ENCODE data around the gene AGO1.
A peak's percentile ranks its signal among the peaks of the same experiment; 100 is the strongest.
"Not testable (repeated sequence)": the region's sequence is repeated elsewhere in the genome, so short reads cannot be mapped to it uniquely, and the experiment has no call there.

Gene AGO1

DNA sequence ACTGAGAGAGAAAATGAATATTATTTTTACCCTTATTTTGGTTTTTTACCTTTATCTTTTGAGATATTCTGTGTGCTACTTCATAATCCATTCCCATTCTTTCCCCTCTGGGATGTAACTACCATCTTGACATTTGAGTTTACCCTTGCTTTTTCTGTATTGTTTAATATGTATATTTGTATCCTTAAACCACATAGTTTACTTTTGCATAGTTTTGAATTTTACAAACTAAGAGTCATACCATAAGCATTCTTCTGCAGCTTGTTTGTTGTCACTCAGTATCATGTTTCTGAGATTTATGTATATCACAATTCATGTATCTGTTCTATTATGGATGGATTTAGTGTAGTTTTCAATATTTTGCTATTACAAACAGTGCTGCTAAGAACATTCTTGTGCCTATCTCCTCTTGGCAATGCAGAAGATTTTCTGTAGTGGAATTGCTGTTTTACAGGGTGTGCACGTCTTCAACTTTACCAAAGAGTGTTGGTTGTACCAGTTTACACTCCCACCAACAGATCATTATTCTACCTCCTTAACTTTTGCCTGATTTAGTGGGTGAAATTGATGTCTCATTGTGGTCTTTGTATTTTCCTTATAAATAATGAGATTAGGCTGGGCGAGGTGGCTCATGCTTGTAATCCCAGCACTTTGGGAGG lies 12.2 kb upstream of the AGO1 start:
- DNase-seq = no peak

DNA sequence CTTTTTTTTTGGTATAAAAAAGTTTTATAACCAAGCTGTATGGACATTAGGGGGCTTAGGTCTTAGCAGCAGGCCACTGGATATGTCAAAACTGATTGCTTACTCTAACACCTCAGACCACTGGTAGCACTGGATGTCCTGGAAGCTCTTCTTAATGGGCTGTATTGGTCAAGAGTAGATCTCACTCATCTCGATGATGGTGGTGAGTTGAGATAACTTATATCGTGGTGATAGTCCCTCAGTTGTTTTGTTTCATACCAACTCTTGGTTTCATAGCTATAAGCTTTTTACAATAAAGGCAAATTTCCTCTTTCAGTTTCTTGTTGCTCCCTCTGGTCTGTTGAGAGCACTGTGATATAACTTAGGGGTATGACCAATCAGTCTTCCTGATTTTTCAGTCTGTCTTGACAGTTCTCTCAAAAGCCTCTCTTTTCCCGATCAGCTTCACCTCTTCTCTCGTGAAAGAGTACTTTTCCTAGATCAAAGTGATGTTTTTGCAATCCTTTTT lies 9.7 kb upstream of the AGO1 start:
- DNase-seq = no peak

DNA sequence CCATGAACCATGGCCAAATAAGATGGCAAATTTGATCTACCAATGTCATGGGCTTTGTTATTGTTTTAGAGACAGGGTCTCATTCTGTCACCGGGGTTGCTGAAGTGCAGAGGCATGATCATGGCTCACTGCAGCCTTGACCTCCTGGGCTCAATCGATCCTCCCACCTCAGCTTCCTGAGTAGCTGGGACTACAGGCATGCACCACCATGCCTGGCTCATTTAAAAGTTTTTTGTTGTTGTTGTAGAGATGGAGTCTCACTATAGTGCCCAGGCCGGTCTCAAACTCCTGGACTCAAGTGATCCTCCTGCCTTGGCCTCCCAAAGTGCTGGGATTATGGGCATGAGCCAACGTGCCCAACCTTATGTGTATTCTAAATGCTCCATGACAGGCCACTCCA lies 8.9 kb upstream of the AGO1 start:
- not testable (repeated sequence) for DNase-seq

DNA sequence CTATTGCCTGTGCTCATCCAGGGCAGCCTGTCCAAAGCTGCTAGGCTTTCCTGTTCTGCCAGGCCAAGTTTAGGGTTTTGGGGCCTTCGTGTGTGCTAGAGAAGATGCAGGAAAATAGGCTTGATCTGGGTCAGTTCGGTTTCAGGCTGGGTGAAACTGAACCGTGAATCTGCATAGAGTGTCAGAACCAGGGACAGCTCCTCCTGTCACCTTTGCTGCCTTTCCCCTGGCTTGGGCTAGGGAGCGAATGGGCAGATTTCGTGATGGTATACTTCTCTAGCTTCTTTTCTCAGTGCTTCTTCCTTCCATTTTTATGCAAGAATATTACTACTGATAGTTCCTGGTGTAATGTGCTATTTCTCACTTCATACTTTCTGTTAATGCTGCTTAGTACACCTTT lies 6.0 kb upstream of the AGO1 start:
- DNase-seq = no peak

DNA sequence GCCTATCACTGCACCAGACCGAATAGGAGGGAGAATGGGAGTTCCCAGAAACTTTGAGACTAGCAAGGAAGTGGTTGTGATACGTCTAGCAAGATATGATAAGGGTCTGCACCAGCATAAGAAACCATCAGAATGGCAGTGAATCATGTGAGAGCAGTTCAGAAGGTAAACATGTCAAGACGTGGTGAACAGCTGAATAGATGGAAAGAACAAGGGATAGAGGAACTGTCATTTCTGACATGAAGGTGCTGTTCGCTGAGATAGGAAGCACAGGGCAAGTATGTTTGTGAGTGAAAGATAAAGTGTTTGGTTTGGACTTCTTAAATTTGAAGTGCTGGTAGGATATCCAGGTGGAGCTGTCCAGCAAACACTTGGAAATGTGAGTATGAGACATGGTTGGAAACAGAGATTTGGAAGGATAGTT lies 1.1 kb upstream of the AGO1 start:
- DNase-seq = no peak

DNA sequence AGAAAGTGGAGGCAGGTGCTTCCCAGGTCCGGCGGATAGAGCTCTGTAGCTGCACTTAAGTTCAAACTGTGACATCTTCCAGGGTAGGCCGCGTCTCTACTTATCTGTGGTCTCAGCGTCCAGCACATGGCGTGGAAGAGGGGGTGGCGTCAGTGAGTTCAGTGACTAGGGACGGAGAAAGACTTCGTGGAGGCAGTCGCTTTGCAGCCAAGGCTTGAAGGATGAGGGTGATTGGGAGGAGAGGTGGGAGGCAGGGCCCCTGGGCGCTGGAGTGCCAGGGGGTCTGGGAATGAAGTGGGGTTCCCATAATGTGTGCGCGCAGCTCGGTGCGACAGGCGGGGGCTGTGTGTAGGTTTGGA lies 444 bp upstream of the AGO1 start:
- DNase-seq = no peak

DNA sequence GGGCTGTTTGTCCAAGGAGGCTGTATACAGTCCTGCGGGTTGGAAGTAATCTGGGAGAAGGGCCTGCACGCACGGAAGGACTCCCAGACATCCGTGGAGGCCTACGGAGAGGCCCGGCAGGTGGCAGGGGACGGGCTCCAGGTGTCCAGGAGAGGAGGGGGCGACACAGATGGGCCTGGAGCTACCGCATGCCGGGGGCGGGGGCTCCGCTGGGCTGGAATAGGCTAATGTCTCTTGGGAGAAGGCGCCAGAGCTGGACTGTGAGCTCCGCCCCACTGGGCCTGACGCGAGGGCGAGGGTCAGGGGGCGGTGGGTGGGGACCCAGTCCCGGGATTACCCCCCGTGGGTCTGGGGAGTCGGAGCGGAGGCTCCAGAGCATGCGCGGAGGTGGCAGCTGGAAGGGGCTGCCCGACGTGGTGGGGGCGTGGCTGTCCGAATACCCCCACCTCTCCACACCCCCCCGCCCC lies 659 bp downstream of the AGO1 start:
- no peak for DNase-seq

DNA sequence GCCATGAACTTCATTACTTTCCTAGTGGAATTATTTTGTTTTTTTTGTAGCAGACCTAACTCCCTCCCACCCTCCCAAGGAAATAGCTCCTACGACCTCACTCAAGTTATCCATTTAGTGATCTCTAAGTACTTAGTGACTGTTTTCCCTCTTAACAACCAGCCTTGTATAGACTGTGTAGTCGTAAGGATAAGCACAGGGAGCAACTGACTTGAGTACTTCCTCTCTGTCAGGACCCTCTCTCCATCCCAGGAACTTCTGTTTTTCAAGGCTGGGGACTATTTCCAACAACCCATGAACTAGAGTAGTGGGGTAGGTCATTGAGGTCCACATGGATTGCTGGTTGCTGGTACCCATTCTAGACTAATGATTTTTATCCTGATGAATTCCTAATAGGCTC lies 1.9 kb downstream of the AGO1 start:
- DNase-seq = no peak

DNA sequence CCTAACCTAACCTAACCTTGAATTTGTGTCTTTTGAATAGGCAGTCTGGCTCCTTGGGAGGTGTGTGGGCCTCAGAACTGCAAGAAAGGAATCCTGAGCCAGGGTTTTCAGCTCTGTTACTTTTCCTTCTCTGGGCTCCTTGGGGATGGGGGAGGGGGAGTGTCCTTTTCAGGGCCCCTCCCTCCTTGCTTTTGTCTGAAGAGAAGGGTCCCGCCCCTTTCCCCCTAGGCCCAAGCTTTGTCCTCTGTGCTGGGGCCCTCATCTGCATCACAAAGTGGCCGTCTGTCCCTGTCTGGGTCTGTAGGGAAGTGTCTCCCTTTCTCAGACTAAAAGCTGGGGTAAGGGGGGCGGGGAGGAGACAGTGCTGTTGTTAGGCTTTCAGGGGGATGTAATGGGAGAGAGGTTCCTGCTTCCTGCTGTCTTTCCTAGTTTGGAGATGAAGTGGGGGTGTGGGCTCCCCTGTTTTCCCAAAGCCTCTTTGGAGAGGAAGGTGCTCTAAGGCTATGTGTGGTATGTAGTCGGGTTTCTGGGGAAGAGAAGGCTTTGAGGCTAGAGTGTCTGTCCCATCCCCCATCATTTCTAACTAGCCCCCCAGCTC lies 3.1 kb downstream of the AGO1 start:
- DNase-seq = no peak

DNA sequence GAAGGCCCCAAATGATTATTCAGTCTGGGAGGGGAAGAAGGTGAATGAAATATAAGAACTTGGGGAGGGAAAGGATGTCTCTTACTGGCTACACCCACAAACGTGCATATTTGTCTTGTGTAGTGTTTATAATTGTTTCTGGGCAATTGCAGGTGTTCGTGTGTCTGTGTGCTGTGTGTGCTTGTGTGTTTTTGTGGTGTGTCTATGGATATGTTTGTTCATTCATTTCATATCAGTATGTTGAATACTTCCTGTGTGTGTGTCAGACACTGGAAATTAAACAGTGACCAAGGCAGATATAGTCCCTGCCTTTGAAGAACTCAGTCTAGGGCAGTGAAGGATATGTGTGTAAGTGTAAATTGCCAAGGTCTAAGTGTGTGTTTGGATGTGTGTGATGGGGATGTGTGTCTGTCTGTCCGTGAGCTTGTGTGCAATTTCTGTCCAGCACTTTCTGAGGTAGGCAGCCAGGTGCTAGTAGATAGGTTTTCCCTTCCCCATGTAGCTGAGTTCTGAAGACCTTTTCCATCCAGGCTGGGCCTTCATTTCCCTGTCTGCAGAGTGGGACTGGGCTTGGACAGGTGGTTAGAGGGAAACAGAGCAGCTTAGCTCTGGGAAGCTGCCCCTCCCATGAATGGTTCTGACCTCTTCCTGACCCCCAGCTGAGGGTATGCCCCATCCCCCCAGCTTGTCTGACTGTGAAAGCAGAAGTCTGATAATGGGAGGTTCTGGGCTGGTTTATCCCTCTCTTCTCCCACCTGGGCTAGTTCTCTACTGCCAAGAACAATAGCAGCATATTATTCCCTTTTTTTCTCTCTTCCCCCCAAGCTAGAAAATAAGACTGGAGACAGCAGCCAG lies 3.8 kb downstream of the AGO1 start:
- DNase-seq = no peak

DNA sequence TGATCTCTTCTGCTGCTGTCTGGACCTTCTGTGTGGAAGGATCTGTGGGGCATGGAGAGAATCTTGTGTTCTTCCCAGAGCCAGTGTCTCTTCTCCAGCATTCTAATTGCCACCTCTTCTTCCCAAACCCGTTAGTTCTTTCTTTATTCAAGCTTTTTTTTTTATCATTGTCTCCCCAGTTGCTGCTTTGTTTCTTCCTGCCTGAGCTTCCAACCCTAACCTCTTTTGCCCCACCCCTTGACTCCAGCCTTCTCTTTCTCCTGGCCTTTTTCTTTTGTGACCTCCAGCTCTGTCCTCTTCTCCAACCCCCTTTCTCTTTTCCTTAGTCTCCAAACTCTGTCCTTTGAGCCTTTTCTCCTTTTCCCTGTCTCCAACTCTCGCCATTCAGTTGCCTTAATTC lies 4.5 kb downstream of the AGO1 start:
- DNase-seq = no peak

DNA sequence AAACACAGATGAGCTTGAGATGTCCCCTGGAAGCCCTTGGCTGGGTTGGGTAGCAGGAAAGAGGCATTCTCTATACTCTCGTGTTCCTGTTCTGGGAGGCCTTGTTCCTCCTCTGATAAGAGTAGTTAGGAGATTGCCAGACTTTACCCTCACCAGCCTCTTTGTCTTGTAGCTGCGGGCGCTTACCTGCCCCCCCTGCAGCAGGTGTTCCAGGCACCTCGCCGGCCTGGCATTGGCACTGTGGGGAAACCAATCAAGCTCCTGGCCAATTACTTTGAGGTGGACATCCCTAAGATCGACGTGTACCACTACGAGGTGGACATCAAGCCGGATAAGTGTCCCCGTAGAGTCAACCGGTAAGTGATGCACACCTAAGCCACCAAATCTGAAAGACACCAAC lies 5.2 kb downstream of the AGO1 start:
- DNase-seq = no peak

DNA sequence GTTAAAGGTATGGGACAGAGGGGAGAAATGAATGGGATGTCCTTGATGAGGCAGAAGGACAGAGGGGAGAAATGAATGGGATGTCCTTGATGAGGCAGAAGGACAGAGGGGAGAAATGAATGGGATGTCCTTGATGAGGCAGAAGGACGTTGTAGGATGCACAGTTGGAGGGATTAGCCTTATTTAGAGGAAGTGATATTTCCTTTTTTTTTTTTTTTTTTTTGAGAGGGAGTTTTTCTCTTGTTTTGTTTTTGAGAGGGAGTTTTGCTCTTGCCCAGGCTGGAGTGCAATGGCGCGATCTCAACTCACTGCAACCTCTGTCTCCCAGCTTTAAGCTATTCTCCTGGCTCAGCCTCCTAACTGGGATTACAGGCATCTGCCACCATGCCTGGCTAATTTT lies 6.0 kb downstream of the AGO1 start:
- DNase-seq = not testable (repeated sequence)

DNA sequence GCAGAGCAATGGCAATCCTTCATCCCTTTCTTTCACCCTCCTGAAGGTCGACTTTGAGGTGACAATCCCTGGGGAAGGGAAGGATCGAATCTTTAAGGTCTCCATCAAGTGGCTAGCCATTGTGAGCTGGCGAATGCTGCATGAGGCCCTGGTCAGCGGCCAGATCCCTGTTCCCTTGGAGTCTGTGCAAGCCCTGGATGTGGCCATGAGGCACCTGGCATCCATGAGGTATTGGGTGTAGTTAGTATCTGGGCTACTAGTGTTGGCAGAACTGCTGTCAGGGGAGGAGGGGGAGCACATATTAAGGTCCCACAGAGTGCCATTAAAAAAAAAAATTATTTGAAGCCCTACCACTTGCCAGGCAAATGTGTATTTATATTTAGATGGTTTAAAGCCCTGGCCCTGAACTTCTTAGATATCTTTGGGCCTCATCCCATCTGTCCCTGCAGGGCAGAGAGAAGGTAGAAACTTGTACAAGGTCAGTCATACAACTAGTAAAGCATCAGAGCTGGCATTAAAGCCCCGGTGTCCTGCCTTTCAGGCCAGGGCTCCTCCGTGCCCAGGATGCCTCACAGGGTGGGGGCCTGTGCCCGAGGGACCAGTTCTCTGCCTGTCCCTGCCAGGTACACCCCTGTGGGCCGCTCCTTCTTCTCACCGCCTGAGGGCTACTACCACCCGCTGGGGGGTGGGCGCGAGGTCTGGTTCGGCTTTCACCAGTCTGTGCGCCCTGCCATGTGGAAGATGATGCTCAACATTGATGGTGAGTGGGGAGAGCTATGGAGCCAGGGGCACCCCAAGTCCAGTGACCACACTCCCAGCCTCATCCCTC lies 10.3 kb downstream of the AGO1 start:
- DNase-seq = no peak

DNA sequence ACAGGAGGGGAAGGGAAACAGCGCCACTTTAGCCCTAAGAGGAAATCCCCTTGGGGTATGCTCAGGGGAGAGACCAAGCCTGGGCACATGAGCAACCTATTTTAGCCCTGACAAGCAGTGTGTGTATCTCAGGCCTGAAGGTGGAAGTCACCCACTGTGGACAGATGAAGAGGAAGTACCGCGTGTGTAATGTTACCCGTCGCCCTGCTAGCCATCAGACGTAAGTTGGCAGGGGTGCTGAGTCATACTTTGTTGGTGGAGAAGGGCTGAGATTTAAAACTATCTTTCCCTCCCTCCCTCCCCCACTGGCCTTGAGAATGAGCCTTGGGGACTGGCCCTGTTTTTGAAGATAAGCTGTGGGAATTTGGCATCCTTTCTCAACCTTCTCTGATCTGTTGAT lies 11.2 kb downstream of the AGO1 start:
- DNase-seq = peak; percentile 29 to 87

DNA sequence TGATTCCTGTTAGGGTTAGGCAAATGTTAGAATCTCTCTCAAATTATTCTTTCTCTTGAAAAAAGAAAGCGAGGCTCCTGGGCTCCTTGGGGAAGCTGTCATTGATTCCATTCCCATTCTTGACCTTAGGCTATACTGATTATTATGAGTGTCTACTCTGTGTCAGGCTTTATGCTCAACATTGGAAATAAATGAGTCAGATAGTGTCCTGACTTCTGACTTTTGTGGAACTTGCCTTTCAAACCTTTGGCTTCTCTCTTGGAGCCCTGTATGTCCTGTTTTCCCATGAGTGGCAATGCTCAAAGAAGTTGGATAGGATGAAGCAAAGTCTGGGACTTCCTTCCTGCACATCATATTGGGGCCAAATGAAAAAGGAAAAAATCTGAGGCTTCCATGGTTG lies 11.6 kb downstream of the AGO1 start:
- DNase-seq = no peak

DNA sequence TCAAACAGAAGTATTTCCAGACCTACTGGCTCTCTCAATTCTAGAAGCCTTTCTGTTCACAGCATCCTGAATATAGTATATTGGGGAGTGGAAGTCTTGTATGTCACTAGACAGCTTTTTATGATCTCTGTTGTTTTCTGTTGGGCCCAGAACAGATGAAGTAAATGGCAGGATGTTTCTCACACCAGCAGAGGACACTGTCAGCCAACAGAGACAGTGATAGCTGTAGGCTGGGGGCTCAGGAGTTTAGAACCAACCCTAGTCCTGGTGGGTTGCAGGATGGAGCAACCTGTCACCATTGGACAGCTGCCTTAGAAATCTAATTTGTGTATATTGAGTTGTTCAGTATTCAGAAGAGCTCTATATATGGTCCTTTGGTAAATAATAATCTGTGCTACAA lies 16.9 kb downstream of the AGO1 start:
- no peak for DNase-seq

DNA sequence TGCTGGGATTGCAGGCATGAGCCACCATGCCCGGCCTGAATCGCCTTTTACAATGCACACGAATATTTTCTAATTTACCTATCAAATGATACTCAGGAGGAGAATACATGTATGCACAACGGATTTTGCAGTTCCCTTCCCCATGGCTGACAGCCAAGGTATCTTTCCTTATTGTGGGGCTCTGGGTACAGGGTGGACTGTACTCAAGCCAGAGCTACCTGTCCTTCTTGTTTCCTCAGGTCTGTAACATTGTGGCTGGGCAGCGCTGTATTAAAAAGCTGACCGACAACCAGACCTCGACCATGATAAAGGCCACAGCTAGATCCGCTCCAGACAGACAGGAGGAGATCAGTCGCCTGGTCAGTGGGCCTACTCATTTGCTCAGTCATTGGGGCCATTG lies 18.2 kb downstream of the AGO1 start:
- no peak for DNase-seq

DNA sequence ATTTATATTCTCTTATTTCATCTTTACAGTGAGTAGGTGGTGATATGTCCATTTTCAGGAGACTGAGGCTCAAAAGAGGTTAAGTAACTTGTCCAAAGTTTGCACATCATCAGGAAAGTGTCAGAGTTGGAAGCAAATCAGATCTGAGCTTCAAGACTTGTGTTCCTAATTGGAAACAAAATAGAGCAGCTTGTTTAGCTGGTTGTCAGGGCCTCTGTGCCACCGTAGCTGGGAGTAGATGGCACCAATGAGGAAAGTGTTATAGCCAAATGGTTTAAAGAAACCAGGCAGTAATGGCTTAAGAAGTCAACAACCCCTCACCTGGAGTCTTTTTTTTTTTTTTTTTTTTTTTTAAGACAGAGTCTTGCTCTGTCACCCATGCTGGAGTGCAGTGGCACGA lies 19.7 kb downstream of the AGO1 start:
- DNase-seq = no peak

DNA sequence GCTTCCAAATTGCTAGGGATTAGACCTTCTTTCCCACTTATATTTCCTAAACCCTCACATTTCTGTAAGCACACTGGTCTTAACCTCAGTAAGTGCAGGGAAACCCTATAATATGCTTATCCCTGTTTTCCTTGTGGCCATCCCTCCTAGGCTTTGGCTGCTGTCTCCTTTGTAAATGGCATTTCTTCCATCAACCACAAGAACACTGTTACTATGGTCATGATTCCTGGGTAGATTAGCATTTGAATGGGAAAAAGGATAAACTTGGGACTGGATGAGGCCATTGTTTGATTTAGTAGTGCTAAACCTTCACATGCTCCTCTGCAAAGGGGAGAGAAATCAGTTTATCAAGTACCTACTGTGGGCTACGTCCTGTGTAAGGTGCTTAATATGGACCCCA lies 31.7 kb downstream of the AGO1 start:
- DNase-seq = no peak

DNA sequence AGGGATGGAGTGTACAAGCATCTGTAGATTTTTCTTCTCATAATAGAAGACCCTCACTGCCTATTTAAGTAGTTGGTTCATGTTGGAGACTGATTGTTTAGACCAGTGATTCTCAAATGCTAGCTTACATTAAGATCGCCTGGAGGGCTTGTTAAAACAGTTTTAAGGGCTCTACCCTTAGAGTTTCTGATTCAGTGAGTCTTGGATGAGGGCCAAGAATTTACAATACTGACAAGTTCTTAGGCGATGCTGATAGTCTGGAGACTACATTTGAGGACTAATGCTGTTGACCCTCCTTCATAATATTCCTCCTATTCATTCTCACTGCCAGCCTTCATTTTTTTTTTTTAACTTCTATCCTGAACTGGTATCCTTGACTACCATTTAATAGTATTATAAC lies 32.7 kb downstream of the AGO1 start:
- DNase-seq = no peak

DNA sequence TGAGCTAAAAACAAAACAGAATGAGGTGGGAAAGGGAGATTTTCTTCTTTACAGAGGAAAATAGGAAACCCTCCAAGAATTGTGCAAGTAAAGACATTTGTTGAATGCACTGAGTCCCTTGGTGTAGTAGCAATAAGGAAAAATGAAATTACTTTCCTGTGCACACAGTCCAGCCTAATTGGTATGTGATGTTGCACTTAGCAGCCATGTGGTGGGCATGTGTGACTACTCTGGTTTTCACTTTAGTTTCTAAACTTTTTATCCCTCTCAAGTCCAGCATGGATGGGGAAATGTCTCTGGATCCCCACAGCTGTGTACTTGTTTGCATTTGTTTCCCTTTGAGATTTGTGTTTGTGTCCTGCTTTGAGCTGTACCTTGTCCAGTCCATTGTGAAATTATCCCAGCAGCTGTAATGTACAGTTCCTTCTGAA lies 40.8 kb downstream of the AGO1 start:
- DNase-seq = no peak

DNA sequence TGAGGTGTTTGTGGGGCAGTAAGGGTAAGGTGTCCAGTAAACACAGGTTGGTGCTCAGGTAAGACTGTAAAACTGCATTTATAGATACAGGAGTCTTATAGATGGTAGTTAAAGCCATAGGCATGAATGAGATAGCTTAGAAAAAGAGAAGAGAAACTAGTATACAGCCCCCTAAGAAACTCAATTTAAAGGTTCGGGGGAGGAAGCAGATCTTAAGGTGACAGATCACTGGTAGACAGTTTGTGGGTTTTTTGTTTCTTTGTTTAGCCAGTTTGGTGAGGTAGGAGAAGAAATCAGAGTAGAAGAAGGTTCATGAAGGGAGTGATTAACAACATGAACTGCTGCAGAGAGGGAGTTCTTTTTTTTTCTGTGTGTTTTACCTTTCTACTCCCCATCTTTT lies 41.8 kb downstream of the AGO1 start:
- no peak for DNase-seq
